GM12878 (cell line): ENCODE results near the gene CCDC71. TPM values are rescaled to one million over a fixed set of nuclear protein-coding genes. Genes with fewer than 3 reads are reported as not detected.

Experiments
- BHLHE40 ChIP-seq, 2 experiments: fragments of 450-650 bp in 1 of 2; IDR thresholded peaks; 2 replicates each; pipeline ENCODE4 v1.6.1; 2011 to 2017; ENCODE audit warnings: low read depth in 2 of 2, borderline replicate concordance in 1 of 2, improper control_type of control experiment in 1 of 2, low read length in 1 of 2, mild to moderate bottlenecking in 1 of 2
- CBX3 ChIP-seq: fragments of 200-600 bp; sonication (generic); IDR thresholded peaks from 2 replicates; pipeline ENCODE4 v1.6.1; 2016; ENCODE audit warnings: low read depth, borderline replicate concordance
- EGR1 ChIP-seq, 2 experiments: IDR thresholded peaks; 1 replicate in 1 of 2; 2 replicates in 1 of 2; pipeline ENCODE4 v1.6.1; 2011 to 2012; ENCODE audit warnings: low read depth in 2 of 2, low read length in 2 of 2, borderline replicate concordance in 1 of 2, mild to moderate bottlenecking in 1 of 2, moderate library complexity in 1 of 2
- EZH2 ChIP-seq: IDR thresholded peaks from 2 replicates; pipeline ENCODE4 v1.6.1; 2012; ENCODE audit warnings: low read depth, mild to moderate bottlenecking, control low read depth, inconsistent platforms, low read length, borderline replicate concordance; ENCODE audit not compliant: control insufficient read depth
- GABPA ChIP-seq: IDR thresholded peaks from 2 replicates; pipeline ENCODE4 v1.6.1; 2014; ENCODE audit warnings: antibody characterized with exemption, low read depth, mild to moderate bottlenecking, inconsistent platforms
- KDM1A ChIP-seq: fragments of 200-600 bp; sonication (generic); IDR thresholded peaks from 2 replicates; pipeline ENCODE4 v1.6.1; 2016; ENCODE audit warnings: borderline replicate concordance
- MEF2B ChIP-seq: fragments of 450-650 bp; IDR thresholded peaks from 2 replicates; pipeline ENCODE4 v1.6.1; 2018; ENCODE audit warnings: mild to moderate bottlenecking, moderate library complexity; ENCODE audit not compliant: partially characterized antibody, poor library complexity, severe bottlenecking
- NRF1 ChIP-seq: conservative IDR thresholded peaks from 2 replicates; pipeline ENCODE4 v1.6.1; 2011; ENCODE audit warnings: mild to moderate bottlenecking, low read depth, low read length, improper control_type of control experiment
- PAX8 ChIP-seq: fragments of 450-650 bp; IDR thresholded peaks from 2 replicates; pipeline ENCODE4 v1.6.1; 2017; ENCODE audit warnings: mild to moderate bottlenecking, moderate library complexity
- POLR2AphosphoS5 ChIP-seq: IDR thresholded peaks from 2 replicates; pipeline ENCODE4 v1.6.1; 2011; ENCODE audit warnings: mild to moderate bottlenecking, low read length, inconsistent platforms
- RAD51 ChIP-seq: fragments of 450-650 bp; IDR thresholded peaks from 2 replicates; pipeline ENCODE4 v1.6.1; 2016; ENCODE audit warnings: moderate library complexity, mild to moderate bottlenecking, inconsistent platforms
- RFX5 ChIP-seq: IDR thresholded peaks from 2 replicates; pipeline ENCODE4 v1.6.1; 2011; ENCODE audit warnings: low read depth, low read length, improper control_type of control experiment
- SIN3A ChIP-seq: IDR thresholded peaks from 2 replicates; pipeline ENCODE4 v1.6.1; 2012; ENCODE audit warnings: low read depth, low read length, improper control_type of control experiment
- SMAD1 ChIP-seq: fragments of 450-650 bp; IDR thresholded peaks from 2 replicates; pipeline ENCODE4 v1.6.1; 2018; ENCODE audit warnings: mild to moderate bottlenecking, low read depth; ENCODE audit not compliant: partially characterized antibody
- SPI1 ChIP-seq: IDR thresholded peaks from 2 replicates; pipeline ENCODE4 v1.6.1; 2011; ENCODE audit warnings: low read depth, mild to moderate bottlenecking, low read length, moderate library complexity, borderline replicate concordance; ENCODE audit not compliant: insufficient read depth
- TCF7 ChIP-seq: IDR thresholded peaks from 2 replicates; pipeline ENCODE4 v1.6.1; 2014; ENCODE audit warnings: antibody characterized with exemption, borderline replicate concordance
- YY1 ChIP-seq: IDR thresholded peaks from 2 replicates; pipeline ENCODE4 v1.6.1; 2011; ENCODE audit warnings: low read depth, mild to moderate bottlenecking, low read length
- ZNF384 ChIP-seq: IDR thresholded peaks from 2 replicates; pipeline ENCODE4 v1.6.1; 2012; ENCODE audit warnings: low read depth, mild to moderate bottlenecking, low read length, improper control_type of control experiment, borderline replicate concordance
- polyA plus RNA-seq, 11 experiments: library from polyadenylated mRNA; depleted of rRNA in 4 of 11; unstranded in 6 of 11; stranded (reverse) in 5 of 11; fragments of >200 nt; fragmentation: Nextera tagmentation in 4 of 11; fragmentation: Illumina TruSeq in 1 of 11; extraction: Ambion mirVana in 4 of 11; extraction: Trizol in 1 of 11; gene quantifications; 1 replicate in 1 of 11; 2 replicates in 10 of 11; pipeline versions ENCODE4 v1.2.1 to v1.2.3, GENCODE V29; 2011 to 2016; ENCODE audit warnings: inconsistent platforms in 2 of 11, missing spikeins in 2 of 11, low read depth in 1 of 11
- total RNA-seq, 4 experiments: library from RNA; depleted of rRNA in 3 of 4; stranded (reverse); fragments of >200 nt in 3 of 4; fragmentation: Illumina TruSeq in 1 of 4; extraction: Trizol in 1 of 4; gene quantifications; 2 replicates each; pipeline versions ENCODE4 v1.2.1 to v1.2.3, GENCODE V29; 2013 to 2021
- TF ChIP-seq, protein P1 (sequence below): IDR thresholded peaks from 2 replicates; pipeline ENCODE4 v1.6.1; 2012; ENCODE audit warnings: mild to moderate bottlenecking, low read depth, low read length
- TF ChIP-seq, protein P2 (sequence below): IDR thresholded peaks from 2 replicates; pipeline ENCODE4 v1.6.1; 2011; ENCODE audit warnings: low read depth, mild to moderate bottlenecking, low read length, moderate library complexity, borderline replicate concordance; ENCODE audit errors: extremely low read depth
- TF ChIP-seq, protein P3 (sequence below): IDR thresholded peaks from 2 replicates; pipeline ENCODE4 v1.6.1; 2011; ENCODE audit warnings: mild to moderate bottlenecking, low read depth, low read length, moderate library complexity; ENCODE audit not compliant: insufficient replicate concordance
- TF ChIP-seq, protein P4 (sequence below): fragments of 450-650 bp; IDR thresholded peaks from 2 replicates; pipeline ENCODE4 v1.6.1; 2017; ENCODE audit warnings: antibody characterized with exemption, mild to moderate bottlenecking, moderate library complexity

CCDC71 gene
- total and polyA plus RNA-seq, 10 of the 15 experiments (the other 5 are each of a cell fraction or from before 2014, with no cell fraction given): 0.20 to 38.0 (median 16.1) TPM

DNA sequence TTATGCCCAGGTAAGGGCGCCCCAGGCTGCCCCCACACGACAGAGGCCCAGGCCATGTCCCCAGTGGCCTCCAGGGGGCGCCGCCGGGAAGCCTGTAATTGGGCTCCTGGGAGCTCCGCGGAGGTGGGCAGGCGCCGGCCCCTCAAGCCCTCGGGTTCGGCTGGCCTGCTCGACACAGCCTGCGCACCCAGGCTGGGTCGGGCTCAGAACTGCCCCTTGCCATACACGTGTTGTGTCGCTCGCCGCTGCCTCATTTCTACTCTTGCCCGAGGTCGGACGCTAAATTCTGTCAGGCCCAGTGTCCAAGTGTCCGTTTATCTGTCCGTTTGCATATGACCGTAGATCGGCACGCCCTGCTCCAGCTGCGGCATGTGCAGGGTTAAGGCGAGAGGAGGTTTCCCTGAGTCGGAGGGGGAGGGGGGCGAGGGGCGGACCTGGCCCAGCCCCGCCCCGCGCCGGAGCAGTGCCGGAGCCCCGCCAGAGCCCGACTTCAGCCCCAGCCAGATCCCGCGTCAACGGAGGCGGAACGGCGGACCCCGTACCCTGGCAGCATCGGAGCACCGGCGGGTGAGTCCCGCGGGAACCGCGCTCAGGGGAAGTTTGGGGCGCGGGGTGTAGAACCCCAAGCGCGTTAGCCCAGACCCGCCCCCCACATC is 5.1 kb upstream of the CCDC71 start, which contains the start of gene KLHDC8B (continued):
- TF ChIP-seq, protein P1, sequence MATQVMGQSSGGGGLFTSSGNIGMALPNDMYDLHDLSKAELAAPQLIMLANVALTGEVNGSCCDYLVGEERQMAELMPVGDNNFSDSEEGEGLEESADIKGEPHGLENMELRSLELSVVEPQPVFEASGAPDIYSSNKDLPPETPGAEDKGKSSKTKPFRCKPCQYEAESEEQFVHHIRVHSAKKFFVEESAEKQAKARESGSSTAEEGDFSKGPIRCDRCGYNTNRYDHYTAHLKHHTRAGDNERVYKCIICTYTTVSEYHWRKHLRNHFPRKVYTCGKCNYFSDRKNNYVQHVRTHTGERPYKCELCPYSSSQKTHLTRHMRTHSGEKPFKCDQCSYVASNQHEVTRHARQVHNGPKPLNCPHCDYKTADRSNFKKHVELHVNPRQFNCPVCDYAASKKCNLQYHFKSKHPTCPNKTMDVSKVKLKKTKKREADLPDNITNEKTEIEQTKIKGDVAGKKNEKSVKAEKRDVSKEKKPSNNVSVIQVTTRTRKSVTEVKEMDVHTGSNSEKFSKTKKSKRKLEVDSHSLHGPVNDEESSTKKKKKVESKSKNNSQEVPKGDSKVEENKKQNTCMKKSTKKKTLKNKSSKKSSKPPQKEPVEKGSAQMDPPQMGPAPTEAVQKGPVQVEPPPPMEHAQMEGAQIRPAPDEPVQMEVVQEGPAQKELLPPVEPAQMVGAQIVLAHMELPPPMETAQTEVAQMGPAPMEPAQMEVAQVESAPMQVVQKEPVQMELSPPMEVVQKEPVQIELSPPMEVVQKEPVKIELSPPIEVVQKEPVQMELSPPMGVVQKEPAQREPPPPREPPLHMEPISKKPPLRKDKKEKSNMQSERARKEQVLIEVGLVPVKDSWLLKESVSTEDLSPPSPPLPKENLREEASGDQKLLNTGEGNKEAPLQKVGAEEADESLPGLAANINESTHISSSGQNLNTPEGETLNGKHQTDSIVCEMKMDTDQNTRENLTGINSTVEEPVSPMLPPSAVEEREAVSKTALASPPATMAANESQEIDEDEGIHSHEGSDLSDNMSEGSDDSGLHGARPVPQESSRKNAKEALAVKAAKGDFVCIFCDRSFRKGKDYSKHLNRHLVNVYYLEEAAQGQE: no peak
- no peak for TF ChIP-seq GABPA
- TF ChIP-seq ZNF384: no peak
- TF ChIP-seq PAX8: no peak
- TF ChIP-seq EZH2: no peak
- no peak for TF ChIP-seq SMAD1
- peak; percentile 54; the same call in 1 of the 2 replicates for TF ChIP-seq YY1
- TF ChIP-seq EGR1 (IDR thresholded peaks at IDR 0.05; ENCODE audit: borderline replicate concordance in 1 of 2, low read depth in 2 of 2, low read length in 2 of 2): no peak
- TF ChIP-seq, protein P2, sequence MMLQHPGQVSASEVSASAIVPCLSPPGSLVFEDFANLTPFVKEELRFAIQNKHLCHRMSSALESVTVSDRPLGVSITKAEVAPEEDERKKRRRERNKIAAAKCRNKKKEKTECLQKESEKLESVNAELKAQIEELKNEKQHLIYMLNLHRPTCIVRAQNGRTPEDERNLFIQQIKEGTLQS: no peak
- no peak for TF ChIP-seq SIN3A
- peak; percentile 47 for TF ChIP-seq MEF2B
- TF ChIP-seq TCF7: no peak
- TF ChIP-seq RAD51: no peak
- TF ChIP-seq KDM1A: no peak
- no peak for TF ChIP-seq POLR2AphosphoS5
- TF ChIP-seq RFX5: no peak
- TF ChIP-seq CBX3: no peak
- TF ChIP-seq, protein P3, sequence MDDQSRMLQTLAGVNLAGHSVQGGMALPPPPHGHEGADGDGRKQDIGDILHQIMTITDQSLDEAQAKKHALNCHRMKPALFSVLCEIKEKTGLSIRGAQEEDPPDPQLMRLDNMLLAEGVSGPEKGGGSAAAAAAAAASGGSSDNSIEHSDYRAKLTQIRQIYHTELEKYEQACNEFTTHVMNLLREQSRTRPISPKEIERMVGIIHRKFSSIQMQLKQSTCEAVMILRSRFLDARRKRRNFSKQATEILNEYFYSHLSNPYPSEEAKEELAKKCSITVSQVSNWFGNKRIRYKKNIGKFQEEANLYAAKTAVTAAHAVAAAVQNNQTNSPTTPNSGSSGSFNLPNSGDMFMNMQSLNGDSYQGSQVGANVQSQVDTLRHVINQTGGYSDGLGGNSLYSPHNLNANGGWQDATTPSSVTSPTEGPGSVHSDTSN: no peak
- no peak; a peak in 1 of 4 replicates for TF ChIP-seq BHLHE40 (IDR thresholded peaks at IDR 0.05; ENCODE audit: borderline replicate concordance in 1 of 2, low read depth in 2 of 2, low read length in 1 of 2)
- TF ChIP-seq, protein P4, sequence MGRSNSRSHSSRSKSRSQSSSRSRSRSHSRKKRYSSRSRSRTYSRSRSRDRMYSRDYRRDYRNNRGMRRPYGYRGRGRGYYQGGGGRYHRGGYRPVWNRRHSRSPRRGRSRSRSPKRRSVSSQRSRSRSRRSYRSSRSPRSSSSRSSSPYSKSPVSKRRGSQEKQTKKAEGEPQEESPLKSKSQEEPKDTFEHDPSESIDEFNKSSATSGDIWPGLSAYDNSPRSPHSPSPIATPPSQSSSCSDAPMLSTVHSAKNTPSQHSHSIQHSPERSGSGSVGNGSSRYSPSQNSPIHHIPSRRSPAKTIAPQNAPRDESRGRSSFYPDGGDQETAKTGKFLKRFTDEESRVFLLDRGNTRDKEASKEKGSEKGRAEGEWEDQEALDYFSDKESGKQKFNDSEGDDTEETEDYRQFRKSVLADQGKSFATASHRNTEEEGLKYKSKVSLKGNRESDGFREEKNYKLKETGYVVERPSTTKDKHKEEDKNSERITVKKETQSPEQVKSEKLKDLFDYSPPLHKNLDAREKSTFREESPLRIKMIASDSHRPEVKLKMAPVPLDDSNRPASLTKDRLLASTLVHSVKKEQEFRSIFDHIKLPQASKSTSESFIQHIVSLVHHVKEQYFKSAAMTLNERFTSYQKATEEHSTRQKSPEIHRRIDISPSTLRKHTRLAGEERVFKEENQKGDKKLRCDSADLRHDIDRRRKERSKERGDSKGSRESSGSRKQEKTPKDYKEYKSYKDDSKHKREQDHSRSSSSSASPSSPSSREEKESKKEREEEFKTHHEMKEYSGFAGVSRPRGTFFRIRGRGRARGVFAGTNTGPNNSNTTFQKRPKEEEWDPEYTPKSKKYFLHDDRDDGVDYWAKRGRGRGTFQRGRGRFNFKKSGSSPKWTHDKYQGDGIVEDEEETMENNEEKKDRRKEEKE: no peak
- TF ChIP-seq NRF1: no peak
- no peak for TF ChIP-seq SPI1
